ENCODE results near the gene AIM2.

- TF ChIP-seq JUNB (IDR thresholded peaks at IDR 0.05) = no peak
- no peak for TF ChIP-seq EP300 (IDR thresholded peaks at IDR 0.05)
- no peak for TF ChIP-seq CTCF (IDR thresholded peaks at IDR 0.05)
- TF ChIP-seq RAD21 (conservative IDR thresholded peaks at IDR 0.05 in 1 of 2, IDR thresholded peaks at IDR 0.05 in 1 of 2) = no peak
- no peak for TF ChIP-seq CEBPB (IDR thresholded peaks at IDR 0.05)
- TF ChIP-seq POLR2A (IDR thresholded peaks at IDR 0.05; ENCODE audit: low read length) = no peak
- no peak for TF ChIP-seq TFCP2L1 (CRISPR knock-in tag; IDR thresholded peaks at IDR 0.05)
Measured at GRCh38 chr1:159030311-159030710, 46.3 kb downstream of the AIM2 start.

Data from A549 (cell line).